Prostate gland (tissue), 2 donors: Measurements from ENCODE around the gene S1PR1.

Experiments
- CTCF ChIP-seq, 4 experiments: fragments of 200-600 bp in 2 of 4; fragments of 450-650 bp in 2 of 4; sonication (generic) in 2 of 4; IDR thresholded peaks; 1 replicate in 3 of 4; 2 replicates in 1 of 4; pipeline ENCODE4 v1.5.1; 2016 to 2019; ENCODE audit warnings: antibody characterized with exemption in 4 of 4, mild to moderate bottlenecking in 2 of 4, moderate library complexity in 2 of 4
- POLR2A ChIP-seq: fragments of 450-650 bp; IDR thresholded peaks from one replicate; pipeline ENCODE4 v1.6.1; 2016; ENCODE audit warnings: antibody characterized with exemption, mild to moderate bottlenecking

GRCh38 chr1:101245246-101245927 is 8.6 kb downstream of the S1PR1 start:
- no peak for TF ChIP-seq CTCF (IDR thresholded peaks at IDR 0.05)
- TF ChIP-seq POLR2A, result no peak
